GM10248 (cell line): ENCODE results near the gene OR2AT4.

Experiments
- CTCF ChIA-PET: fragments of 300-600 bp; sonication (Branson Sonifier 250); formaldehyde crosslinking; extraction: SDS; loops from one replicate; lab custom pipeline; 2021; ENCODE audit warnings: antibody characterized with exemption; lab: Yijun Ruan, JAX
- POLR2A ChIA-PET: fragments of 350-650 bp; sonication (Branson Sonifier 250); formaldehyde crosslinking; extraction: SDS; loops from one replicate; lab custom pipeline; 2020; ENCODE audit warnings: antibody characterized with exemption; lab: Yijun Ruan, JAX
- DNase-seq: peaks from one replicate; pipeline ENCODE4 v3.0.0; 2012; ENCODE audit errors: extremely low spot score
- TF ChIP-seq, protein P1 (sequence below): IDR thresholded peaks from 2 replicates; pipeline ENCODE4 v1.5.1; 2012; ENCODE audit warnings: mild to moderate bottlenecking, low read depth; ENCODE audit errors: extremely low read depth, missing control alignments, control extremely low read depth

The OR2AT4 gene

DNA sequence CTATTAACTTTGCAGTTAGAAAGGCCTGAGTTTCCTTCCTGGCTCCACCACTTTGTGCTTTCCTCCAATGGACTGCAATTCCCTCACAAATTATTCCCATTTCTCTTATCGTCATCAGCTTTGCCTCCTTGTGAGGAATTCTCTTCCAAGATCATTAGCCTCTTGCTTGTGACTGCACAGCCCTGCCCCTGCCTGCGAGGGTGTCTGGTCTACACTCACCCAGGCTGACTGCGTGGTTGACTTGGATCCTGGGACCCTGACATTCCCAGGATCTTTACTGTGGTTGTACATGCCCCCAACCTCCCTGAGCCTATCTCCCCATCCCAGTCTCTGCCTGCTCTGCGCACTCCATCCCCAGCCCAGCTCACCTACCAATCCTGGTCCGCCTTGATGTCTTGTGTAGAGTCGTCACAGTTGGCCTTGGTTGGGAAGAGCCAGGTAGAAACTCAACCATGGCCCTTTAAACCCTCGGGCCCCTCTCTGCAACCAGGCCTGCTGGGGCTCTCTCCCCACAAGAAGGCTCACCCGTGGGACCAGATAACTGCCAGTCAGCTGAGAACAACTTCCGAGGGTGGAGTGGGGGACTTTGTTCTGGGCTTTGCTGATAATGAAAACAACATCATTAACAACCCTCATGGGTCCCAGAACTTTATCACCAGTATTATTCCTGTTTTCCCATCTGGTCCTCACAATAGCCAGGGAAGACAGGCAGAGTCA lies at the start of gene OR2AT4:
OR2AT4 (minus strand) TSS at position 421 of the 717 bp plus-strand sequence.
- no peak for DNase-seq
- ChIA-PET POLR2A (no interaction called here), CTCF (interaction anchor here (1.0 kb wide), 2 partner anchors 47 to 74 kb away, joined by 3 read pairs; no protein-coding TSS in a partner anchor)
- TF ChIP-seq, protein P1, sequence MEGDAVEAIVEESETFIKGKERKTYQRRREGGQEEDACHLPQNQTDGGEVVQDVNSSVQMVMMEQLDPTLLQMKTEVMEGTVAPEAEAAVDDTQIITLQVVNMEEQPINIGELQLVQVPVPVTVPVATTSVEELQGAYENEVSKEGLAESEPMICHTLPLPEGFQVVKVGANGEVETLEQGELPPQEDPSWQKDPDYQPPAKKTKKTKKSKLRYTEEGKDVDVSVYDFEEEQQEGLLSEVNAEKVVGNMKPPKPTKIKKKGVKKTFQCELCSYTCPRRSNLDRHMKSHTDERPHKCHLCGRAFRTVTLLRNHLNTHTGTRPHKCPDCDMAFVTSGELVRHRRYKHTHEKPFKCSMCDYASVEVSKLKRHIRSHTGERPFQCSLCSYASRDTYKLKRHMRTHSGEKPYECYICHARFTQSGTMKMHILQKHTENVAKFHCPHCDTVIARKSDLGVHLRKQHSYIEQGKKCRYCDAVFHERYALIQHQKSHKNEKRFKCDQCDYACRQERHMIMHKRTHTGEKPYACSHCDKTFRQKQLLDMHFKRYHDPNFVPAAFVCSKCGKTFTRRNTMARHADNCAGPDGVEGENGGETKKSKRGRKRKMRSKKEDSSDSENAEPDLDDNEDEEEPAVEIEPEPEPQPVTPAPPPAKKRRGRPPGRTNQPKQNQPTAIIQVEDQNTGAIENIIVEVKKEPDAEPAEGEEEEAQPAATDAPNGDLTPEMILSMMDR = no peak

DNA sequence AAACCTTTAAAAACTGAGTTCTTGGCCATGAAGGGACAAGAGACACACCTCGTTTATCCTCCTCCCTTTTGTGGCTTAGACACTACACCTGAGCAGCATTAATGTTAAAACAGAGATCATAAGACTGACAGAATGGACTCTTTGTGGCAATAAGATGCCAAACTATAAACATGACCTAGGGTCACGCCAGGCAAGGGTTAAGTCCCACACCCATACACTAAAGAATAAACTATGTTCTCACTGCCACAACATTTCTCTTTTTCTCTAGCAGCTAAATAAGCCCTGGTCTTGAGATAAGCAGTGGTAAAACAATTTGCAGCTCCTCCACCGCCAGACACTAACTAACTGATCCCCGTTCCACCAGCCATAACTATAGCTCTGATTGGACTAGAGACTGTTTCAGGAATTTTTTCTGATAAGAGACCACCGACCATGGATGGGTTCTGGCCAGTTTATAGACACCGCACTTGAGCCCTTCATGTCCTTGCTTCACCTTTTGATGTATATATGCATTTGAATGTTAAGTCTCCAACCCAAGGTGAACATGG lies 49.4 kb upstream of the OR2AT4 start:
- TF ChIP-seq, protein P1 = no peak
- ChIA-PET CTCF (interaction anchor here (0.9 to 21.5 kb wide), 11 partner anchors 7 to 444 kb away, joined by 3 to 496 read pairs (median 8); partner anchors contain the start of genes SLCO2B1 and TPBGL), POLR2A (no interaction called here)
- no peak for DNase-seq

DNA sequence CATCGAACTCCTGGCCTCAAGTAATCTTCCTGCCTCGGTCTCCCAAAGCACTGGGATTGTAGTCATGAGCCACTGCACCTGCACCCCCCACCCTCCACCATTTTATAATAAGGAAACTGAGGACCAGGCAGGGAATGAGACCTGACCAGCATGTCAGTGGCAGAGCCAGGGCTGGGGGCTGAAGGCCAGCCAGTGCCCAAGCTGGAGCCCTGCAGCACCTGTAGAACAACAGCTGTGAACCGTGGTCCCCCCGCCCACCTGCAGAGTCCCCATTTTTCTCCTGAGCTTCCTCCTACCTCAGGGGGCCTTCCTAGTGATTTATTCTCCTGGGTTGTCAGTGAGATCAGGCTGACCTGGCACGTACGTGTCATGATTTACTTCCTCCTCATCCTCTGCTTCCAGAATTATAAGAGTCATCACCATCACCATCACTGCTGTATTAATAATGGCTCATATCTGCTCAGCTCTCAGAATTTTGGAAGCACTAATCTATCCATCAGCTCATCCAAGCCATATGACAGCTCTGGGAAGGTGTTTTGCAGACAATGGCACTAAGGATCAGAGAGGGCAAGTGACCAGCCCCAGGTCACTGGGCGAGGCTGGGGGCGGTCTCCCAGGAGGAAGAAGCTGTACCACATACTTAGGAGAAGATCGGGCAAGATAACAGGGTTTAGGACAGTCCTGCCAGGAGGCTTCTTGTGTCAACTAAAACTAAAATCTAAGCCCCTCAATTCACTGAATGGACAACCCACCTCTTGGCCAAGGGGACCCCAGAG lies 48.7 kb upstream of the OR2AT4 start:
- CTCF ChIA-PET = interaction anchor here (0.8 to 21.5 kb wide), 14 partner anchors 10 to 443 kb away, joined by 3 to 496 read pairs (median 6); partner anchors contain the start of genes SLCO2B1 and TPBGL
- TF ChIP-seq, protein P1 = no peak

DNA sequence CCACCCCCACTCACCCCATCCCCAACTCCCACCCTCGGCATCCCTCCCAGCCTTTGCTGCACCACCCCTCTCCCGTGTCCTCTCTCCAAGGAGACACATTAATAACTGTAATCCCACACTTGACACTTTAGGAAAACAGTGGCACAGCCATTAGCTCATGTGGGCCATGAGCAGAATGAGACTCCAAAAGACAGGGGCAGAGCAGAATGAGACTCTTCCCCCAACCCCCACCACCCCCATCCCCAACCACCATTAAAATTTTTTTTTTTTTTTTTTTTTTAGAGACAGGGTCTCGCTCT lies 48.0 kb upstream of the OR2AT4 start:
- TF ChIP-seq, protein P1 = no peak
- ChIA-PET CTCF (interaction anchor here (0.8 to 21.5 kb wide), 14 partner anchors 10 to 214 kb away, joined by 3 to 496 read pairs (median 6); partner anchors contain the start of genes SLCO2B1 and TPBGL), POLR2A (interaction anchor here (0.6 kb wide), 1 partner anchor 218 kb away, joined by 3 read pairs; no protein-coding TSS in a partner anchor)
- no peak for DNase-seq

More for the DNA sequence above, 48.7 kb upstream of the OR2AT4 start:
- POLR2A ChIA-PET = interaction anchor here (0.6 kb wide), 1 partner anchor 217 kb away, joined by 3 read pairs; no protein-coding TSS in a partner anchor
- no peak for DNase-seq

DNA sequence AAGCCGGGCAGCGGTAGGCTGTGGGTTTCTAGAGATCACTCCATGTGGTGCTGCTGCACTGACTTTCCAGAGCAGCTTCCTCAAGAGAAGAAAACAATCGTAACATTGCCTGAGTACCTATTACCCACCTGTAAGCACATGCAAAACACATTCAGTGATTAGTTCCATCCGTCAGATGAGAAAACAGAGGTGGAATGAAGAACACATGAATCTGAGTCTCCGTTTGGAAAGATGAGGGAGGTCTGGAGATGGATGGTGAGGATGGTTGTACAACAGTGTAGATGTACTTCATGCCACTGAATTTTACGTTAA lies 46.7 kb upstream of the OR2AT4 start:
- CTCF ChIA-PET = interaction anchor here (0.7 to 21.5 kb wide), 12 partner anchors 9 to 214 kb away, joined by 3 to 496 read pairs (median 18); partner anchors contain the start of genes SLCO2B1 and TPBGL

More for the DNA sequence above, 46.7 kb upstream of the OR2AT4 start:
- DNase-seq = no peak
- TF ChIP-seq, protein P1 = no peak
- POLR2A ChIA-PET = no interaction called here
